ENCODE data around the gene BCL2L13.

The BCL2L13 gene

GRCh38 chr22:17601031-17601430 is 37.5 kb upstream of the BCL2L13 start:
- TF ChIP-seq, protein P1, sequence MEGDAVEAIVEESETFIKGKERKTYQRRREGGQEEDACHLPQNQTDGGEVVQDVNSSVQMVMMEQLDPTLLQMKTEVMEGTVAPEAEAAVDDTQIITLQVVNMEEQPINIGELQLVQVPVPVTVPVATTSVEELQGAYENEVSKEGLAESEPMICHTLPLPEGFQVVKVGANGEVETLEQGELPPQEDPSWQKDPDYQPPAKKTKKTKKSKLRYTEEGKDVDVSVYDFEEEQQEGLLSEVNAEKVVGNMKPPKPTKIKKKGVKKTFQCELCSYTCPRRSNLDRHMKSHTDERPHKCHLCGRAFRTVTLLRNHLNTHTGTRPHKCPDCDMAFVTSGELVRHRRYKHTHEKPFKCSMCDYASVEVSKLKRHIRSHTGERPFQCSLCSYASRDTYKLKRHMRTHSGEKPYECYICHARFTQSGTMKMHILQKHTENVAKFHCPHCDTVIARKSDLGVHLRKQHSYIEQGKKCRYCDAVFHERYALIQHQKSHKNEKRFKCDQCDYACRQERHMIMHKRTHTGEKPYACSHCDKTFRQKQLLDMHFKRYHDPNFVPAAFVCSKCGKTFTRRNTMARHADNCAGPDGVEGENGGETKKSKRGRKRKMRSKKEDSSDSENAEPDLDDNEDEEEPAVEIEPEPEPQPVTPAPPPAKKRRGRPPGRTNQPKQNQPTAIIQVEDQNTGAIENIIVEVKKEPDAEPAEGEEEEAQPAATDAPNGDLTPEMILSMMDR (IDR thresholded peaks at IDR 0.05) = no peak

DNA sequence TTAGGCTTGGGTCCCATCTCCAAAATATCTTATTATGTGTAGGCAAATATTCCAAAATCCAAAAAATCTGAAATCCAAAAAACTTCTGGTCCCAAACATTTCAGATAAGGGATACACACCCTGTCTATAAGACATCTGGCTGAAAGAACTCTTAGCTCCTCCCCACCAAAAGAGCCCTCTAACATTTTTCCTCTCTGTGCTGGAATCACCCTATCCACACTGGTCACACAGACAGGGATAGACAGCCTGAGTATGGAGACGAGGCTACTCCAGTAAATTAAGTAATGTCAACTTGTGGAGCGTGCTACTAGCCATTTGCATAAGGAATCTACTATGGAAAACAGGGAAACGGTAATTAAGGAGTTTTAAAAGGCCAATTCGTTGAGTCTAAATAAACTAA is 34.9 kb upstream of the BCL2L13 start:
- TF ChIP-seq, protein P1 (IDR thresholded peaks at IDR 0.05) = no peak

- TF ChIP-seq, protein P1 (IDR thresholded peaks at IDR 0.05) = no peak
Measured at GRCh38 chr22:17606496-17606895, 32.1 kb upstream of the BCL2L13 start.

GRCh38 chr22:17607891-17608521 is 30.6 kb upstream of the BCL2L13 start:
- TF ChIP-seq, protein P1 (IDR thresholded peaks at IDR 0.05) = no peak

DNA sequence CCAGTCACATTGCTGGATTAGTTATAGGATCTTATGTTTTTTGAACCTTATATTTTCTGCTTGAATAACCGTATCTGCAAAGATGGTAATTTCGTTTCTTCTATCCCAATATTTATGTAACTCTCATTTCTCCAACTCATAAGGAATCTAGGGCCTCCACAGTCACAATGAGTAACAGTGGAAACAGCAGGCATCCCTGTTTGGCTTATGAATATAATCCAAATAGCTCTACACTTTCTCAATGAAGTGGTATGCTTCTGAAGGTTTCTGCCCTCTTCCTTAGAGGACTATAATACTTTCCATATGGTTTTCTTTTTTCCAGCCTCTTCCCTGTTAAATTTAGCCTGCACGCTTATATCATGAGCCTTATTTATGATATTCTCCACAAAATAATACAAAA is 26.5 kb upstream of the BCL2L13 start:
- TF ChIP-seq, protein P1 (IDR thresholded peaks at IDR 0.05) = no peak

GRCh38 chr22:17613280-17613679 is 25.3 kb upstream of the BCL2L13 start:
- TF ChIP-seq, protein P1 (IDR thresholded peaks at IDR 0.05) = no peak

DNA sequence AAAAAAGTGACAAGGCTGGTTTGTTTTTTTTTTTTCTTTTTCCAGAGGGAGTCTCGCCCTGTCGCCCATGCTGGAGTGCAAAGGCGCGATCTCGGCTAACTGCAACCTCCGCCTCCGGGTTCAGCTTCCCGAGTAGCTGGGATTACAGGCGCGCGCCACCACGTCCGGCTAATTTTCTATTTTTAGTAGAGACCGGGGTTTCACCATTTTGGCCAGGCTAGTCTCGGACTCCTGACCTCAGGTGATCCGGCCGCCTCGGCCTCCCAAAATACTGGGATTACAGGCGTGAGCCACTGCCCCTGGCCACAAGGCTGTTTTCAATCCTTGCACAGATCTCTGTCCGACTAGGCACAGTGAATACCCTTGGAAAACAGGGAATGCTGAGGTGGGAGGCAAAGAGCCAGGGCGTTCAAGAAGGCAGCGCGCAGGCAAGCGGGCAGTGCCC is 10.6 kb upstream of the BCL2L13 start:
- TF ChIP-seq, protein P1 (IDR thresholded peaks at IDR 0.05) = no peak

Data from LNCAP (cell line).